Mesenteric fat pad (tissue), 1 donor: ENCODE measurements around the gene LRP6. TPM values are rescaled to one million over a fixed set of nuclear protein-coding genes. Genes with fewer than 3 reads are reported as not detected.
"Not testable (repeated sequence)": the region's sequence is repeated elsewhere in the genome, so short reads cannot be mapped to it uniquely, and the experiment has no call there.

Experiments used
- DNase-seq: peaks from one replicate; pipeline ENCODE4 v3.0.0-alpha.2; 2020; ENCODE audit warnings: low spot score
- long read RNA-seq: library from polyadenylated mRNA; unstranded; transcript quantifications from one replicate; pipeline ENCODE4 v2.0.0, GENCODE V29; 2020
- total RNA-seq: library from RNA; stranded (reverse); fragmentation: NEBNext Ultra II Directional; extraction: Animal tissue kit (Norgen Biotek cat#: 25700); gene quantifications from one replicate; pipeline ENCODE4 v1.2.1, GENCODE V29; 2021
- donor health status: DM: yes; HTN: yes; CAD: no.

Gene LRP6
- total RNA-seq = 31.6 TPM
- long read RNA-seq, partial matches to known transcripts = 5 of 8 reads
- long read RNA-seq, other reads (novel, unspliced or antisense) = 3 of 8 reads

DNA sequence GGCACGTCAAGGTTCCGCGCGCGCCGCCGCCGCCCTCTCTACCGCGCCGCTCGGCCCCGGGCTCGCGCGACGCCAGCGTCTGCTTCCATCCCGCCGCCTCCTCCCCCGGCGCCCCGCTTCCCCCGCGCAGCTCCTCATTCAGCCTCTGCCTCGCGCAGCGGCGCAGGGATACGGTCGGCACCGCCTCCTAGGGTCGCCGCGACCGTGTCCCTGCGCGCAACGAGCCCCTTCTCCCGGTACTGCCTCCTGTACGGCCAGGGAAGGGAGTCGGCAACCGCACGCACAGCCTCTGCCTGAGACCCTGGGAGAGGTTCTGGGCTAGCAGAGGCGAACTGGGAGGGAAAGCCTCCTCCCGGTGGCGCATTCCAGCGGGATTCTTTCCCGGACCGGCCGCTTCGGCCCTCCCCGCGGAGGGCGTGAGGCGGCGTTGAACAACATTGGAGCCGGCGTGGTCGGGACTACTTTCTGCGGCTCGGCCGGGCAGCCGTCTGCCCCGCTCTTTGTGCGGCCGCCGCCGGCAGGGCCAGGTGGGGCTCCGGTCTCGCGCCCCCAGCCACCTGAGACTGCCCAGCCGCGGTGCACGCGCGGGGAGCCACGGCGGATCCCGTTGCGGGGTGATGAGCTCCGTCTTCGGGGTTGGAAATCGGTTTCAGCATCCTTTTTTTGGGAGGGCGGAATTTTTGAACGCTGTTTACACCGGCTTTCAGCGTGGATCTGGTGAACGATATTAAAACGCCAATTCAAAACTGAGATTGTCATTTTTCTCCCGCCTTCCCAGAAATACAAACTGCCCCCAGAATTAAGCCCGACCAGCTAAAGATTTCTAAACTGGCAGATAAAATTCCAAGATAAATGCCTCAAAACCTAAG, at the start of gene LRP6:
LRP6 (minus strand) TSS at position 172 of the 869 bp plus-strand sequence. CDS start 309 bp downstream, outside the sequence.
- DNase-seq = peak; percentile 95

DNA sequence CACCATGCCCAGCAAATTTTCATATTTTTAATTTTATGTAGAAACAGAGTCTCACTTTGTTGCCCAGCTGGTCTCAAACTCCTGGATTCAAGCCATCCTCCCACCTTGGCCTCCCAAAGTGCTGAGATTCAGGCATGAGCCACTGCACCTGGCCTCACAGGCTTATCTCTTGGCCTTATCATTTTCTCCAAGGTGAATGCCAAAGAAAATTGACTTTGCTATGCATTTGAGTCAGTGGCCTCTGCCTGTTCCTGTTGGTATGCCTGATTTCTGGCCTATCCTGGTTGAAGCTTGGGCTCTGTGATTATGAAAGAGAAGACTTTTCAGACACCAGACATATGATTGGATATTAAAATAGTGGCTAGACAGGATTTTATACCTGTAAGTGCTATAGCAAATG, 49.0 kb upstream of the LRP6 start:
- no peak for DNase-seq

GRCh38 chr12:12310695-12311094, 43.9 kb upstream of the LRP6 start:
- not testable (repeated sequence) for DNase-seq

- DNase-seq = peak; percentile 5
Observed at GRCh38 chr12:12305568-12306300, 38.9 kb upstream of the LRP6 start.

DNA sequence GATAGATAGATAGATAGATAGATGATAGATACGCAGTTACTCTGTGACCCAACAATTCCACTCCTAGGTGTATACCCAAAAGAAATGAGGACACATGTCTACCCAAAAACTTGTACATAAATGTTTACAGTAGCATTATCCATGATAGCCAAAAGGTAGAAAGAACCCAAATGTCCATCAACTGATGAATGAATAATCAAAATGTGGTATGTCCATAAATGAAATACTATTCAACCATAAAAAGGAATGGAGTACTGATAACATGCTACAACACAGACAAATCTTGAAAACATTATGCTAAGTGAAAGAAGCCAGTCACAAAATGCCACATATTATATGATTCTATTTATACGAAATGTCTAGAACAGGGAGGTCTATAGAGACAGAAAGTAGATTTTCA, 36.1 kb upstream of the LRP6 start:
- DNase-seq = no peak

DNA sequence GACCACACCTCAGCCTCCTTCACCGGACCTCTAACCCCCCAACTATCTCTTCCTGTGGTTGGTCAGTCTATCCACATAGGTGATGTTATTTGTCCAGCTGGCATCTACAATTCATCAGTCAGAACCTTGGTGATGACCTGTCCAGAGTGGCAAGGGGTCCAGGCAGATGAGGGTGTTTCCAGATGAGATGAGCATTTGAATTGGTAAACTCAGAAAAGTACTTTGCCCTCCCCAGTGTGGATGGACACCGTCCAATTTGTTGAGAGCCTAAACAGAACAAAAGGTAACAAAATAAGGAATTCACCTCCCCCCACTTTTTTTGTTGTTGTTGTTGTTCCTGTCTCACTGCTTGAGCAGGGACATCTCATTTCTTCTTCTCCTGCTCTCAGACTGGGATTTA, 34.3 kb upstream of the LRP6 start:
- DNase-seq = no peak

DNA sequence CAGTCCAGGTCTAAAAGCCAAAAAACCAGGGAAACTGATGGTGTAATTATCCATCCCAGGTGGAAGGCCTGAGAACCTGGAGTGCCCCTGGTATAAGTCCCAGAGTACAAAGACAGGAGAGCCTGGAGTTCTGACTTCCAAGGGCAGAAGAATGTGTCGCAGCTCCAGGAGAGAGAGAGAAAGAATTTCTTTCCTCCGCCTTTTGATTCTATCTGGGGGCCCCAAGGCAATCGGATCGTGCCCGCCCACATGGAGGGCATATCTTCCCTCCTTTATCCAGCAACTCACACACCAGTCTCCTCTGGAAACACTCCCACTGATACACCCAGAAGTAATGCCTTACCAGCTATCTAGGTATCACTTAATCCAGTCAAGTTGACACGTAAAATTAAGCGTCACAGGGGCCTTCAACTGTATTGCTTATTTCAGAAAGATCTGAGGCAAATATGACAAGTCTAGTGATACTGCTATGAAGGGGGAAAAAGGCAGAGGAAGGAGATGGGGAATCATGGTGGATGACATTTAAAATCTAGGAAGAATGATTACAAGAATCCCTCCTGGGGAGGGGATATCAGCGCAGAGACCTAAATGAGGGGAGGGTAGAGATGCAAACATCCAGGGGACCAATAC, 30.5 kb upstream of the LRP6 start:
- no peak for DNase-seq

GRCh38 chr12:12294215-12295005, 27.6 kb upstream of the LRP6 start:
- DNase-seq = no peak

DNA sequence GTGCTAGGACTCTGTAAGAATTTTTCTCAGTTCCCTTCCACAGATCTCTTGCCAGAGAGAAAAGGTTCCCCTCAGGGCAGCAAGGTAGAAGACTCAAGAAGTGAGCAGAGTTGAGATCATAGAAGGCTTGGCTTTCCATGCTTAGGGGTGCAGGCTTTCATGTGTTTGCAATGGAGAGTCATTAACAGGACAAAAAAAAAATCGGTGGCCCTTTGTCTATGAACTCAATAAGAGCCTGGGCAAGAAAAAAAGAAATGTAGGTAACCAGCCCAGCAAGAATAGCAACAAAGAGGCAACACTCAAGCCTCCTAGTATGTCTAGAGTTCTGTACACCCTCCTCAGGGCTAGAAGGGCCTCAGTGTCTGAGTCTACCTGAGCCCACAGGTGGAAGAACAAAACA, 23.4 kb upstream of the LRP6 start:
- no peak for DNase-seq

DNA sequence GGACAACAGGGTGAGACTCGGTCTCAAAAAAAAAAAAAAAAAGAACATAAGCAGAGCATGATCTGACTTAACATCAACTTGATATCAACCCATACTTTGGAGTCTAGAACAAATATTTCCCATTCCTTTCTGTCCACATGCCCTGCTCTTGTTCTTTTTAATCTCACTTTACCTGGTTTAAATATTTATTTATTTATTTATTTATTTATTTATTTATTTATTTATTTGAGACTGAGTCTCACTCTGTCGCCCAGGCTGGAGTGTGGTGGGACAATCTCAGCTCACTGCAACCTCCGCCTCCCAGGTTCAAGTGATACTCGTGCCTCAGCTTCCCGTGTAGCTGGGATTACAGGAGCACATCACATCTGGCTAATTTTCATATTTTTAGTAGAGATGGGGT, 19.6 kb upstream of the LRP6 start:
- no peak for DNase-seq

- no peak for DNase-seq
Observed at GRCh38 chr12:12282761-12283425, 16.0 kb upstream of the LRP6 start.

DNA sequence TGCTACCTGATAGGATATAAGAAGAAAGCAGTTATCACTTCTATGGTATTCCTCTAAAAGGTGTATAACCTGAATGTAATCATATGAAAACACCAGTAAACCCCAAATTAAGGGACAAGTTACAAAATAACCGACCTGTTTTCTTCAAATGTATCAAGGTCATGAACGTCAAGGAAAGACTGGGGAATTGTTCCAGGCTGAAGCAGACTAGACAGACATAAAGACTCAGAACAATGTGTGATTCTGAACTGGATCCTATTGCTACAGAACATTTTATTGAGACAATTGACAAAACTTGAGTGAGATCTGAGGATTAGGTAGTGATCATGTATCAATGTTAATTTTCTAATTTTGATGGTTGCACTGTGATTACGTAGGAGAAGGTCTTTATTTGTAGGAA, 15.4 kb upstream of the LRP6 start:
- no peak for DNase-seq

DNA sequence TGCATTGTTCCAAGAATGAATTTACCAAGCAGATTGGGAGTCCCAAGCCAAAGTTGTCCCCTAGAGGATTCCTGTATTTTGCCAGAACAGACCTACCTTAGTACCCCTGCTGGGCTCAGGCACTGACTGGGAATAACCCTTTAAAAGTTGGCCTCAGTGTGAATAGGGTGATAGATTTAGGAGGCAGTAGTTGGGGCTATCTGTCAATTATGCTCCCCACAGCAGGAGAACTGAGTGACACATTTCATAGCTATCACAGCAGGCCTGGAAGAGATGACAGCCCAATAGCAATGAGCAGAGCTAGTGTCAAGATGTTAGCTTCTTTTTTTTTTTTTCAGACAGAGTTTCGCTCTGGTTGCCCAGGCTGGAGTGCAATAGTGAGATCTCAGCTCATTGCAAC, 14.3 kb upstream of the LRP6 start:
- DNase-seq = no peak

GRCh38 chr12:12278899-12279298, 12.1 kb upstream of the LRP6 start:
- DNase-seq = no peak

GRCh38 chr12:12275874-12276273, 9.0 kb upstream of the LRP6 start:
- DNase-seq = no peak

DNA sequence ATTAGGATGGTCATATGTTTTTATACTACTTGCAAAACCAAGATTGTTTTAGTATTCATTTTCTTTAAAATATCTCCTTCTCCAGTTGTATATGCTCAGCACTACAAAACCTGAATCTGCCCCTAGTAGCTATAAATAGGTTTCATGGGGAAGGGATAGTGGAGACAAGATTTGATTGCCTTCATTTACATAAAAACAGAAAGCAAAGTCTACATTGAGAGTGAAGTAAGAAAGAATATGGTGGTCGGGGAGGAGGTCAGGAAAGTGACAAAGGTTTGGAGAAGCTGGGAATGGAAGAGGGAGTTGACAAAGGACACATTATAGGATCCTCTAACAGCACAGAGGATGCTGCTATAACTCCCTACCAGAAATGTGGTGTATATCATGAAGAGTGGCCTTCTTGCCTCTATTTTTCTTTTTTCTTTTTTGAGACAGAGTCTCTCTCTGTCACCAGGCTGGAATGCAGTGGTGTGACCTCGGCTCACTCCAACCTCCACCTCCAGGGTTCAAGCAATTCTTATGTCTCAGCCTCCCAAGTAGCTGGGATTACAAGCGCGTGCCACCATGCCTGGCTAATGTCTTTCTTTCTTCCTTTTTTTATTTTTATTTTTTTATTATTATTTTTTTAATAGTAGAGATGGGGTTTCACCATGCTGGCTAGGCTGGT, 6.6 kb upstream of the LRP6 start:
- no peak for DNase-seq

DNA sequence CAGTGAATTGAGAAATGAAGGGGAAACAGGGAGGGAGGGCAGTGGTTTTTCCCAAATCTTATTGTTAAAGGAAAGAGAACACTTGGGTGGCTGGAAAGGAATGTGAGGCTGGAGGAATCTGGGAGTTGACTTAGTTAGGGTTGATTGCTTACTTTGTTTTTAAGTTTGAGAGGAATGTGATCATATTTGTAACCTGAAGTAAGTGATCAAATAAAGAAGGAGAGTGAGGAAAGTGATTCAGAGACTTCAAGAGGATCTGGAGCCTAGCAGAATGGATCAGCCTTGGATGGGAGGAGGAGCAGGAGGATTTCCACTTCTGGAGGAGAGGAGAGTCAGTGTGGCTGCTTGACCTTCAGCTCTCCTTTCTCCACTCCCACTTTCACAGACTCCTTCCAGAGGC, 6.0 kb upstream of the LRP6 start:
- DNase-seq = no peak

DNA sequence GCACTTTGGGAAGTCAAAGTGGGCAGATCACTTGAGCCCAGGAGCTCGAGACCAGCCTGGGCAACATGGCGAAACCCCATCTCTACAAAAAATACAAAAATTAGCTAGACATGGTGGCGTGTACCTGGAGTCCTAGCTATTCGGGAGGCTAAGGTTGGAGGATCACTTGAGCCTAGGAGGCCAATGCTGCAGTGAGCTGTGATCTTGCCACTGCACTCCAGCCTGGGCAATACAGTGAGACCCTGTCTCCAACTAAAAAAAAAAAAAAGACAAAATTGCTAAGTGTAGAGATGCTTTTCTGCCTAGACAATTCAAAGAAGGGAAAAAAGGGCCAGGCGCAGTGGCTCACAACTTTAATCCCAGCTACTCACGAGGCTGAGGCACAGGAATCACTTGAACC, 3.4 kb upstream of the LRP6 start:
- DNase-seq = no peak

- no peak for DNase-seq
Observed at GRCh38 chr12:12267742-12268200, 927 bp upstream of the LRP6 start.

GRCh38 chr12:12266389-12266872, 413 bp downstream of the LRP6 start:
- DNase-seq = no peak
